Measurements from ENCODE around the gene NLK.

DNA sequence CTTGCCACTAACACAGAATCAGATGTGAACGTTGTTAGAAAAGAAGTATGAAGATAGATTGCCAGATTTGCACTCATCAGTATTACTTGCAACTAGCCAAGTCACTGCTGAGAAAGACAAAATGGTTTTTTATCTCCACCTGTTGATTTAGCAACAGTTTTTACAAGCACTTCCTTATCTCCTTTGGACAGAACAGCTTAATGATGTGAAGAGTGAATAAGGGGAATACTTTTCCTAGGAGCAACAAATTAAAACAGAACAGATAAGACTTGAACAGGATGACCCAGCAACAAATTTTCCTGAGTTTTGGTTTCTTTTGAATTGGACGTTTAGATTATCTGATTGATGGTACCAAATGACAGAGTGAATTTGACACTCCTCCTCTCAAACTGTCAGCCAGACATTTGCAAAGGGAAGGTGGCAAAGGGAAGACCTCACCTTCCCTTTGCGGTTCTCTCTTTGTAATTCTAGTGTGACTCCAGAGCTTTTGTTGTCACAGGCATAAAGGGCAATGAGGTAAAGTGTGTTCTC is 130.6 kb downstream of the NLK start:
- TF ChIP-seq CTCF (IDR thresholded peaks at IDR 0.05) (no peak), POLR2AphosphoS5 (IDR thresholded peaks at IDR 0.05) (no peak)
